ENCODE measurements around the gene SLC16A6.
"Not testable (repeated sequence)": the region's sequence is repeated elsewhere in the genome, so short reads cannot be mapped to it uniquely, and the experiment has no call there.

The SLC16A6 gene, protein sequence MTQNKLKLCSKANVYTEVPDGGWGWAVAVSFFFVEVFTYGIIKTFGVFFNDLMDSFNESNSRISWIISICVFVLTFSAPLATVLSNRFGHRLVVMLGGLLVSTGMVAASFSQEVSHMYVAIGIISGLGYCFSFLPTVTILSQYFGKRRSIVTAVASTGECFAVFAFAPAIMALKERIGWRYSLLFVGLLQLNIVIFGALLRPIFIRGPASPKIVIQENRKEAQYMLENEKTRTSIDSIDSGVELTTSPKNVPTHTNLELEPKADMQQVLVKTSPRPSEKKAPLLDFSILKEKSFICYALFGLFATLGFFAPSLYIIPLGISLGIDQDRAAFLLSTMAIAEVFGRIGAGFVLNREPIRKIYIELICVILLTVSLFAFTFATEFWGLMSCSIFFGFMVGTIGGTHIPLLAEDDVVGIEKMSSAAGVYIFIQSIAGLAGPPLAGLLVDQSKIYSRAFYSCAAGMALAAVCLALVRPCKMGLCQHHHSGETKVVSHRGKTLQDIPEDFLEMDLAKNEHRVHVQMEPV

DNA sequence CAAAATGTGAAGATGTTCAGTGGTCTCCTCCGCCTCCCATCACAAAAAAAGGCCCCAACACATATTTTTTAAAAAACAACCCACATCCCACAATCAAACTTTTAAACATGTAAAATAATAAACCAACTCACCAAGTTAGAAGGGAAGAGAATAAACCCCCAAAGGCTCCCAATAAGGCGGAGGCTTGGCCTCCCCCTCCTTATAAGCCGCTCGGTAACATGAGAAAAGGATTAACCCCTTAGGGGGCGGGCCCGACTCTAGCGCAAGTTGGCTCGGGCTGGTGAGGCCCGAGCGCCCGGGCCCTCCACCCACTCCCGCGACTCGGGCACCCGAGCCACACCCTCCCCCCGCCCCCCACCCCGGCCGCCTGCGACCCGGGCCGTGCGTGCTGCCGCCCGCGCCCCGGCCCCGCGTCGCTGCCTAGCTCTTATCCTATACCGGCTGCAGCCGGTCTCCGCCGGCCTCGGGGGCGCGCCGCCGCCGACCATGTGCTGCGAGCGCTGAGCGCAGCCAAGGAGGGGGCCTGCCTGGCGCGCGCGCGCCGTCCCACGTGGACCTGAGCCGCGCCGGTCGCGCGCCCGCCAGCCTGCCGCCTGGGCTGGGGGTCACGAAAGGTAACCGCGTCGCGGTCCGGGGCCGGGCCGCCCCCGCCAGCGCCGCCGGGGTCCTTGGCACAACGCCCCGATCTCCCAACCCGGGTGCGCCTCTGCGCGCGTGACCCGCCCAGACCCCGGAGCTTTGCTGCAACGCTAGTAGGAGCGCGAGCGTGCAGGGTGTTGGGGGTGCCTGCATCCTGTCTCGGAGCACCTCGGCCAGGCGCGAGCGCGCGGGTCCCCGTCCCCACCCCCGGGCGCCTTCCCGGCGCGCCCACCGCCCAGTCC, at the start of gene SLC16A6, which contains the start of gene ARSG:
SLC16A6 (minus strand) TSS at position 173 of the 881 bp plus-strand sequence. CDS start 12,807 bp downstream, outside the sequence.
ARSG (plus strand) TSS at position 541 of the 881 bp plus-strand sequence. CDS start 15,999 bp downstream, outside the sequence.
- peak; percentile 71 to 72 for ATAC-seq

- ATAC-seq: no peak
Observed at GRCh38 chr17:68334393-68334792, 43.5 kb upstream of the SLC16A6 start.

- not testable (repeated sequence) for ATAC-seq
Observed at GRCh38 chr17:68331932-68332331, 41.0 kb upstream of the SLC16A6 start.

GRCh38 chr17:68329331-68329730, 38.4 kb upstream of the SLC16A6 start:
- no peak for ATAC-seq

DNA sequence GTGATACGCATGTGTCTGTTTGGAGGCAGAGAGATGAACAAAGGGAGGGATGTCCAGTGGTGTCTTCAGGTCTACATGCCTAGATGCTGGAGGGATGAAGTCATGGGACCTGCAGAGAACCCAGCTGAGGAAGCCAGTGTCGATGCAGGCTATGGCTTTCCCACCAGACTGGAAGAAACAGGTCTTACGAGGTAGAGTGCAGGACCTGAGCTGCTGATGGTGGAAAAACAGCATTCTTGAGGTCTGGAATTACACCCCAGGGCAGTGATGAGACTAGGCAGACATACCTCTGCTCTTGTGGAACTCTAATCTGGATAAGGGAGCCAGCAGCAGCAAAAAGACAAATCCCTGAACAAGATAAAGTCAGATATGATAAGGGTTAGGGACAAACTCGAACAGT, 37.7 kb upstream of the SLC16A6 start:
- ATAC-seq: no peak

- ATAC-seq: no peak
Observed at GRCh38 chr17:68327823-68328557, 37.1 kb upstream of the SLC16A6 start.

DNA sequence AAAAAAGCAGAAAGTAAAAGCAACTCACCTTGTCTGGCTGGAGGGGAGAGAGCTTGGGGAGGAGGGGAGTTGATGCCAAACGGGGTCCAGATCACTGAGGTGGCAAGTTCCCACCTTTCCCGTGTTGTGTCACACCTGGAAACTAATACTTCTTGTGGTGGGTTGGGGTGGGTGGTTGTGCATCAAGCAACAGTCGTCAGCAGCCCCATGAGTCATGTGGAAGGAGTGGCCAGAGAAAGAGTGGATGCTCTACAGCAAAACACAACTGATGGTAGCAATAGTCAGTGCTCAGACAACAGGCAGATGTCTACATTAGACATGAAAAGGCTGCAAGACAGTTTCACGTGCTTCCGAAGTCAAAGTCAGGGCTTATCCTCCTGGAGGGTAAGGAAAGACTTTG, 35.8 kb upstream of the SLC16A6 start:
- ATAC-seq: peak in 1 of 2 donors; percentile 30

DNA sequence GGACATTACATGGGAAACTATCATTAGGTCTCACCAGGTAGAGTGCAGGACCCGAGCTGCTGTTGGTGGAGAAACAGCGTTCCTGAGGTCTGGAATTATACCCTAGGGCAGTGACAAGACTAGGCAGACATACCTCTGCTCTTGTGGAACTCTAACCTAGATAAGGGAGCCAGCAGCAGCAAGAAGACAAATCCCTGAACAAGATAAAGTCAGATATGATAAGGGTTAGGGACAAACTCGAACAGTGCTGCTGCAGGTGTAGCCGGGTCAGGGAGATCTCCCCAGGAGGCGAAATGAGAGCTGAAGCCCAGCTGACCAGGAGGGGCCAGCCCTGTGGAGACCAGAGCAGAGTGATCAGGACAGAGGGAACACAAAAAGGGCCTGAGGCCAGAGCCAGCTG, 35.0 kb upstream of the SLC16A6 start:
- no peak for ATAC-seq

GRCh38 chr17:68324654-68325336, 33.9 kb upstream of the SLC16A6 start:
- ATAC-seq: no peak

- no peak for ATAC-seq
Observed at GRCh38 chr17:68324114-68324513, 33.2 kb upstream of the SLC16A6 start.

GRCh38 chr17:68322630-68323029, 31.7 kb upstream of the SLC16A6 start:
- no peak for ATAC-seq

GRCh38 chr17:68321556-68321954, 30.6 kb upstream of the SLC16A6 start:
- ATAC-seq: no peak

DNA sequence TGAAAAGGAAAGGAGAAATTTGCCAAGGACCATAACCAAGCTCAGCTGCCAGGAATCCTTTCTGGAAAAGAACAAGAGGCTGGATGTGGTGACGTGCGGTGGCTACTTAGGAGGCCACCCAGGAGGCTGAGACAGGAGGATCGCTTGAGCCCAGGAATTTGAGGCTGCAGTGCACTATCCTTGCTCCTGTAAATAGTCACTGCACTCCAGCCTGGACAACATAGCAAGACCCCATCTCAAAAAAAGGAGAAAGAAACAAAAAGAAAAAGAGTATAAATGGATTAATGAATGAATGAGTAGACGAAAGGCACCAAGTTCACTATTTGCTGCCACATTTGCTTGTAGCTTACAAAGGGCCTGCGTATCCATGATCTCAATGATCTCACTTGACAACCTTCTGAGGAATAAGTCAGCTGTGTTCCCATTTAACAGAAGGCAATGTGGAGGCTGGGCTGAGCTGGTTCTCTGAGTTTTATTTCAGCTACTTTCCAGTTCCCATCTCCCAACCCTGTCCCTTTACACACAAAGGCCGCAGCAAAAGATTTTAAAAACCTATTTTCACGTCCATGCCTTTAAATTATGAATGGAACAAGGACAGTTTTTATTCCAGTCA, 30.1 kb upstream of the SLC16A6 start:
- ATAC-seq: no peak

DNA sequence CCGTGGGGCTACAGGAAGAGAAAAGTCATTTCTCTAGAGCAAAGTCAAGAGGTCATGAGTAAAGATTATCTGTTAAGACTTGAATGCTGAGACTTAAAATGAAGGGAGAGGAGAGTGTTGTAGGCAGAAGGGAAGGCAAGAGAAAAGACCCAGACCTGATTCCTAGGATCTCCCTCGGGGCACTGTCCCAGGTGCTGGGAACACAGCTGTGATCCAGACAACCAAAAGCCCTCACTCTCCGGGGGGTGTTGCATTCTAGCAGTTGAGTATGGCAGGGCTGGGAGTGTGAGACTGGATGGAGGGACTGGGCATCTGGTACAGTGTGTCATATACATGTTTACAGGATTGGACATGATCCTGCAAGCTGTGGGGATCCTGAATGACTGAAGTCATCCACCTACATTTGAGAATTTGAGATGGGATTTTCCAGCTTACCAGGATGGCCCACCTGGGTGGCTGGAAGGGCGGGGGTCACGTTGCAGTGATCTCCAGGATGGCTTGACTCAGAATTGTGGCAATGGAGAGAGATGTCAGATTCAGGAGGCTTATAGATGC, 29.5 kb upstream of the SLC16A6 start:
- ATAC-seq: no peak

DNA sequence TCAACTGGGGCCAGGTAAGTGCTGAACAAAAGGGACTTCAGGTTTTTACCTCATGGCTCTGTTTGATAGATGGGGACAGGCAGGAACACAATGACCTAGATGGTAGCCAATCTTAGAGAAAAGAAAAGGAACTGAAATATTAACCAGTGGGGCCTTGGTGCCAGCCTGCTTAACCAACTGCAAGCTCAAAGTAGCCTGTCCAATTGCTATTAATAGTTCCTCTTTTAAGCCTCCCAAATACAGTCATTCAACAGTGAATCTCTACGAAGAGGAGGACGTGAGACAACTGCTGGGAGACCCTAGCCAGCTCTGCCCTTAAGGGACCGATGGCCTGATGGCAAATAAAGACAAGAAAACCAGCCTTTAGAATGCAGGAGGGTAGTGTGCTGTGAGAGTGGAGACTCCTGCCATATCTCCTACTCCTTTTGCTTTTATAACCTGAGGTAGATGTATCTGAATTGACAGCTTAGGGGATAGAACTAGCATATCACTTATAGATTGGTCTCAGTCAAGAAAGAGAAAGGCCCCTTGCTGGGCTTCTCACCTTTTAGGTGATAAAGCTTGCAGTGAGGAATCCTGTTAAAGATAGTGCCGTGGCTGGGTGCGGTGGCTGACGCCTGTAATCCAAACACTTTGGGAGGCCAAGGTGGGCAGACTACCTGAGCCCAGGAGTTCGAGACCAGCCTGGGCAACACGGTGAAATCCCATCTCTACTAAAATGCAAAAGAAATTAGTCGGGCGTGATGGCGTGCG, 28.7 kb upstream of the SLC16A6 start:
- no peak for ATAC-seq

DNA sequence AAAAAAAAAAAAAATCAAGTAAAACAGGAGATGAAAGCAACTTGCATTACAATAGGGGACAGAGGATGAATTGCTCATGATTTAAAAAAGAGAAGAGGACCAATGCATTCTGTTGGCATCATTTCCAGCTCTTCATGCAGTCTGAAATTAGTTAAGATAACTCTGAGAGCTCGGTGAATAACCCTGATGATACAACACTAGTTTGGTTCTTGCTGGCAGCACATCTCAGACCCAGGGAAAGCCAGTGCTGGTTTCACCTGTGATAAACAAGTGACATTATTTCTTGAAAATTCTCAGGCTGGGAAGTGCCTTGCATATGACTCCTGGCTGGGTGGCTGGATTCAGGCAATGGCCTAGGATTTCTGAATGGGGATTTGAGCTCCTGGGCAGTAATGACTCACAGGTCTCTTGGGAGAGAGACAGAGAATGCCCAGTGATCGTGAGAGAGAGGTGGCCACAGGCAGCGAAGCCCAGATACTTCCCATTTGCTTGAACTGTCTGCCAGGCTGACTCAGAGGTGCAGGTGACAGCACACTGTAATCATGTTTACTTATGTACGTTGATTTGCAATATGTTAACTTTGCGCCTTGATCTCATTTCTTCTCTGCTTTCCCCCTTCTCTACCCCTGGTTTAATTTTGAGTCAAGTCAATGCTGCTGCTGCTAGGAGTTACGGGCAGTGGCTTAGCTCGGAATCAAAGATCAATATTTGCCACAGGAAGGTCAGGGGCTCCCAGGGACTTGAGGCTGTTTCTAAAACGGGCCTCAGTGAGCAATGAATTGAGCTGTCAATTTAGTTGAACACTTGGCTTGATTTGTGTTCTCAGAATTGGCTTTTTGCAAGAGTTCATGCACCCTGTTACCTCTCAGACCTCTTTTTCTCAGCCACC, 27.4 kb upstream of the SLC16A6 start:
- ATAC-seq: no peak

DNA sequence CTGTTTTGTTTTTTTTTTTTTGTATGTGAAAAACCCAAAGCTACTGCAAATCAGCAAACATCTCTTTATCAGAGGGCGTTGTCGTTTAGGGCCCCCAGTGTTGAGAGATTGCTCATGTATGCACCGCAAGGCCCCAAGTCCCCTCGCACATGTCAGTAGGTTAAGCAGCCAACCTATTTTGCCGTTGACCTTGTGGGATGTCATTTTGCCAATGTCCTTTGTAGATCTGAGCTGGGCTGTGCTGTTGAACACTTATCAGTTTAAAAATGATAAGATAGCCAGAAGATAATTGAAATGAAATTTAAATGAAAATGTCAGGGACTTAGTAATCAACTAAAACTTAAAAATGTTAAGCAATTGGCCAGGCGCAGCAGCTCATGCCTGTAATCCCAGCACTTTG, 26.5 kb upstream of the SLC16A6 start:
- no peak for ATAC-seq

- ATAC-seq: no peak
Observed at GRCh38 chr17:68315930-68316329, 25.0 kb upstream of the SLC16A6 start.

GRCh38 chr17:68314916-68315535, 24.1 kb upstream of the SLC16A6 start:
- no peak for ATAC-seq
